ENCODE measurements around the gene MCC.

MCC gene

GRCh38 chr5:112974901-112975300 lies 513.4 kb downstream of the MCC start:
- peak; percentile 76 for DNase-seq (ENCODE audit: low read depth)
- no peak for TF ChIP-seq CTCF (IDR thresholded peaks at IDR 0.05; ENCODE audit: low read length, missing control alignments)
- no peak overlapping the region for H3K4me3 ChIP-seq (replicated peaks; ENCODE audit: low read depth, low read length)

GRCh38 chr5:112973904-112974303 lies 514.3 kb downstream of the MCC start:
- DNase-seq (ENCODE audit: low read depth) = no peak
- TF ChIP-seq CTCF (IDR thresholded peaks at IDR 0.05; ENCODE audit: low read length, missing control alignments) = no peak
- H3K4me3 ChIP-seq (replicated peaks; ENCODE audit: low read depth, low read length) = no peak overlapping the region

- TF ChIP-seq CTCF (IDR thresholded peaks at IDR 0.05; ENCODE audit: low read length, missing control alignments) = no peak
- no peak for DNase-seq (ENCODE audit: low read depth)
Observed at GRCh38 chr5:112973036-112973435, 515.2 kb downstream of the MCC start.

More at GRCh38 chr5:112973036-112973435, 515.2 kb downstream of the MCC start:
- H3K4me3 ChIP-seq (replicated peaks; ENCODE audit: low read depth, low read length) = no peak overlapping the region
